Dermis microvascular lymphatic vessel endothelial cell (primary cell): ENCODE results near the gene CHI3L1. TPM values are rescaled to one million over a fixed set of nuclear protein-coding genes. Genes with fewer than 3 reads are reported as not detected.

ENCODE experiments used
- DNase-seq, 2 donors: peaks; one replicate each; pipeline versions ENCODE4 v3.0.0 to v3.0.0-alpha.2; 2010; ENCODE audit warnings: low read depth in 2 of 2
- total RNA-seq: library from RNA; depleted of rRNA; stranded (reverse); fragments of >200 nt; gene quantifications from 2 replicates; pipeline ENCODE4 v1.2.1, GENCODE V29; 2014

The CHI3L1 gene
- total RNA-seq, 1 donor from 2014 or later: under 0.01 TPM

DNA sequence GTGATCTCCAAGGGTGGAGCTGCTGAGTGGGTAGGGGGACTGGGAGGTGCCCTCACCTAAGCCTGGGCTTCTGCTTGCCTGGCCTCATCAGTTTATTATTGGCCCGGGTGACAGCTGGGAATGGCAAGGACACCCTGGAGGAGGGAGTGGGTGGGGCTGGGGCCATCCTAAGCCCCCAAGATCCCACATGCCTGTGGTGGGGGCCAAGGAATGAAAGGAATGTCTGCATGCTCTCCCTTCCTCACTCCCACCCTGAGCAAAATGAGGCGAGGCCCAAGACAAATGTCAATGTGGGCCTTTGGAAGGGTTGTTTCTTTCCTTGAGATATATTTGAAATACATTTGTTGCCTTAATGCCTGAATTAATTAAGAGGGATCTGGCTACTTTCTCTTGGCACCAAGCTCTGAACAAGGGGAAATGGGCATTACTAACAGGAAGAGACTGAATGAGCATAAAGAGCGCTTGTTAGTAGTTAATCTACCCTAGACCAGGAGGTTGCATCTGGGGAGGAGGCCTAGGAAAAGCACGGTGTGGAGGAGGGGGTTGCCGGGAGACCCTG is 19.7 kb upstream of the CHI3L1 start:
- DNase-seq: no peak

DNA sequence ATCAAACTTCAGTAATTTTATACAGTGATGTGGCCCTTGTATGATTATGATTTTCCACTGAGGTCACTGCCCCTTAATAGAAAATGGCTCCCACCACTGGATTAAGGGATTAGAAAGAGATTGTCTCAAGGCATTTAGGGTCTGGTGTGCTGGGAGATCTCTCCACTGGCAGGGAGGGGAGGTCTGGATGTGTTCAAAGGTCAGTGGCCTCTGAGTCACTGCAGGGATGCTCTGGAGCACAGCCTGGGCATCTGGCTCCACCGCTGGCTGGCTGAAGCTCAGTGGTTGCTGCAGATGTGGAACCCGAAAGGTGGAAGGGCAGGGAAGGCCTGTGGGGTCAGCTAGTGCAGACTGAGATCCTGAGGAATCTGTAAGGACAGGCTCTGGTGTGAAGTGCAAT is 18.3 kb upstream of the CHI3L1 start:
- DNase-seq: no peak

DNA sequence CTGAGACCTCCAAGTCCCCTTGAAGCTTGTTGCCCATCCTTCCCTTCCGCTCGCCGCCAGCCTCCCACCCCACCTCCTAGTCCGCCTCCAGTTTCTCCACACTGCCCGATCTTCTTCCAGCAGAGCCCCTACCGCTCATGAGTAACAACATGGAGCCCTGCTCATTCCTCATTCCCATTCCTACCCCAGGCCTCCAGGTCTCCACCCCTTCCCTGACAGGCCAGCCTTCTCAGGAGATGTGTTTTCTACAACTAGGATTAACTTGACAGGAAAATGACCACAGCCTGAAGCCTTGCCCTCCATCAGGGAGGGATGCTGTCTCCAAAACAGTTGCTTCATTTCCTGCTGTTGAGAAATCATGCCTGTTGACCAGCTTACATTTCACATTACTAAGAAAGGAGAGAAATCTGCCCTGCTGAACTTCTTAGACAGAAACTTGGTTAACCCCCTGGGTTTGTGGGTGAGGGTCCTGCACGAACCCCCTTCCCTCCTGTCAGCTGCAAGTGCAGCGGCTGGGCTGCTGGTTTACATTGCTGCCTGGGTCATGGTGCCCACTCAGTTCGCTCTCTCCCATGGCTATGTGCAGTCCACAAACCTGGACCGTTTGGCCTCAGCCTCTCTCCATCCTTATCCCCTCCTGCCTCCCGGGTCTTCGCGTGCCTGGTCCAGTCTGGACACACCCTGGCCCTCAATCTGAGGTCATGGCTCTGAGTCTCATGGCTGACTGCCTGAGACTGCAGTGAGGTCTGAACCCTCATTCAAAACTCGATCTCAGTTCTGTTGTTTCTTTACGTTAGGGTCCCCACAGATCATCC is 16.1 kb upstream of the CHI3L1 start:
- DNase-seq: no peak

GRCh38 chr1:203201516-203202205 is 15.2 kb upstream of the CHI3L1 start:
- no peak for DNase-seq

DNA sequence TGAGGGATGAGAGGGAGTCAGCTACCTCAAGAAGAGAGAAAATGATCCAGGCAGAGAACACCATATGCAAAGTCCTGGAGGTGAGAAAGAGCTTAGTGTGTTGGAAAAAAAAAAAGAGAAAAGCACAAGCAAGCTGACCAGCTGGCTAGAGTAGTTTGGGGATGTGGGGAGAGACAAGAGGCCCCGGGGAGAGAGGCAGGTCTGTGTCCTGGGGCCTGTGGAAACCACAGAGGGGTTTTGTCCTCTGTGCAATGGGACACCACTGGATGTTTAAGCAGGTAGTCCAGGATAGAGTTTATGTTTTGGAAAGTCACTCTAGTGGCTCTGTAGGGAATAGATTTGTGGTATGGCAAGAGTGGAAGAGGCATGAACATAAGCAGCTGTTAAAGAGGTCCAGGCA is 14.4 kb upstream of the CHI3L1 start:
- DNase-seq: no peak

- no peak for DNase-seq
These were observed 13.5 kb upstream of the CHI3L1 start for GRCh38 chr1:203199816-203200571.

- DNase-seq: no peak
These were observed 12.9 kb upstream of the CHI3L1 start for GRCh38 chr1:203199481-203199815.

GRCh38 chr1:203199002-203199401 is 12.5 kb upstream of the CHI3L1 start:
- no peak for DNase-seq

GRCh38 chr1:203197625-203198024 is 11.1 kb upstream of the CHI3L1 start:
- DNase-seq: no peak

DNA sequence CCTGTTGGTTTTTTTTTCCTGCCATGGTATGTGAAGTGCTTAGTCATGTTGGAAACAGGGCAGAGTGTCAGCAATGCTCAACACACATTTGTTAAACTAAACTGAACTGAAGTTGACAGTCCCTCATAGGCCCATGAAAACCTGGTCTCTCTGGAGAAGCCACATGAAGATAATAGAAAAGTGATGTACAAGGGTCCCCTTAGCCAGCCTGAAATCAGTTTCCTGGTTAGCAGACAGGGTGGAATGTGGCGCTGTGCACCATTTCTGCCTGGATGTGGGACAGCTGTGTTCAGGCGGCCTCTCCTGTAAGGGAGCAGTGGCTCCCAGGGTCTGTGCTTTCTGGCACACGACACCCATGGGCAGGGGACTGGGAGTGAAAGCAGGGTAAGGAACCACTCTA is 9.9 kb upstream of the CHI3L1 start:
- DNase-seq: no peak

- no peak for DNase-seq
These were observed 4.4 kb upstream of the CHI3L1 start for GRCh38 chr1:203190949-203191348.

- DNase-seq: no peak
These were observed 3.4 kb upstream of the CHI3L1 start for GRCh38 chr1:203189951-203190352.

DNA sequence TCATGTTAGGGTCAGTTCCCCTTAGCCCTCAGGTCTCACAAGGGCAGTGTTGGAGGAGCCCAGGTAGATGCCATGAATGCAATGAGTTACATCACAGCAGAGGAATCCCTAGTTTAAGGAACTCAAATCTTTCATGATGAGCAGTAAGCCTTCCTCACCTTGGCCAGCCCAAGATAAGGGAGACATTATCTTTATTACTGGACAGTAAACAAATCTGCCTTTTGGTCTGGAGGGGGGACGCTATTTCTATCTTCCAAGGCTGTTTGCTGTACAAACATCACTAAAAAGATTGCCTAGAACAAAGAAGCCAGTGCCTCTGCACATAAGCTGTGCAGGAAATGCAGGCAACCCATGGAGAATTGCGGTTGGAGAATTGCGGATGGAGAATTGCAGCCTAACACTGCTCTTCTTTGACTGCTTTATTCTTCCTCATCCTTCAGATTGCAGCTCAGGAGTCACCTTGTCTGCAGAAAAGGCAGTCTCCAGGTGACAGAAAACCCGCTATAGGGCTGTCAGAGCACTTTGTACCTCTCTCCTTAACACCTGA is 2.3 kb upstream of the CHI3L1 start:
- no peak for DNase-seq

GRCh38 chr1:203187689-203188264 is 1.3 kb upstream of the CHI3L1 start:
- DNase-seq: no peak

DNA sequence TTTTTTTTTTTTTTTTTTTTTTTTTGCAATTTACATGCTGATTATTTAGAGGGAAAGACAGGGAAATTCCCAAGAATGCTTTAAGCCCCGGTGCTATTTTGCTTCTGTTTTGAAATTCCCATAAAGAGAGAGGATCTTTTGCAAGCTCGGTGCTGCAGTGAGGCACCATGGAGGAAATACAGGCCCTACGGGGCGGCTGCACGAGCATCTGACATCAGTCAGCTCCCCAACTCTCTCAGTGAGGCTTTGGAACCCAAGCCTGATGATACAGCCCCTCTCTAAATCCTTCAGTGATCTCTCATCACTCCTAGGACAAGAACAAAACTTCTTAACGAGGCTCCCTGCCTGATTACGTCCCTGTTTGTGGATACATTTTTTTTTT is 791 bp upstream of the CHI3L1 start:
- DNase-seq: no peak

DNA sequence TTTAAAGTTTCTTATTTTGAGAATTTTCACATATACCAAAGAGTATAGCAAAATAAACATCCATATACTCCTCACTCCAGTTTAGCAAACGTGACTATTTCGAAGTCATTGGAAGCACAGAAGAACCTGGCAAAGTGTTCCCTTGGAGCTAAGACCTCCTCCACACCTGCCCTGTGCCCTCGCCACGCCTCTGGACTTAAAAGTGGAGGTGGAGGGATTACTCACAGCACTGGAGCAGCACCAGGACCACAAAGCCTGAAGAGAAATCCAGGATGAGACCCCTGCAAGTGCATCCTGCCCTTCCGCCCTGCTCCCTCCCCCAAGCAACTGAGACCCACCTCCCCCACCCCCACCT is 436 bp downstream of the CHI3L1 start:
- DNase-seq: no peak

GRCh38 chr1:203185585-203185984 is 919 bp downstream of the CHI3L1 start:
- DNase-seq: no peak

- no peak for DNase-seq
These were observed 1.4 kb downstream of the CHI3L1 start for GRCh38 chr1:203185061-203185461.

DNA sequence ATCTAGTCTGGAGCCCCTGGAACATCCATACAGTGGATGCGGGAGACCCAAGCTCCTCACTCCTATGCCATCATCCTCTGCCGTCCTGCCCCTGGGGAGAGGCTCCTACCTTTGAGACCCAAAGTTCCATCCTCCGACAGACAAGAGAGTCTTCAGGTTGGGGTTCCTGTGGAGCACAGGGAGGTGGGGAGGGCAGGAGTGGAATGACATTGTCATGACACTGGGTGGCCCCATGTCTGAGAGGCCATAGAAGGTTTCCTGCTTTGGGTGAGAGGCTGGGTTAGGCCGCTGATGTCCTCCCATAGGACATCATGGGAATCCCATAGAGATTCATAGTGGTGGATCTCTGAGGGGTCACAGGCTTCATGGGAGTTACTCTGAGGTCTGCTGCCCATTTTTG is 2.0 kb downstream of the CHI3L1 start:
- no peak for DNase-seq

GRCh38 chr1:203183828-203184227 is 2.7 kb downstream of the CHI3L1 start:
- DNase-seq: no peak

DNA sequence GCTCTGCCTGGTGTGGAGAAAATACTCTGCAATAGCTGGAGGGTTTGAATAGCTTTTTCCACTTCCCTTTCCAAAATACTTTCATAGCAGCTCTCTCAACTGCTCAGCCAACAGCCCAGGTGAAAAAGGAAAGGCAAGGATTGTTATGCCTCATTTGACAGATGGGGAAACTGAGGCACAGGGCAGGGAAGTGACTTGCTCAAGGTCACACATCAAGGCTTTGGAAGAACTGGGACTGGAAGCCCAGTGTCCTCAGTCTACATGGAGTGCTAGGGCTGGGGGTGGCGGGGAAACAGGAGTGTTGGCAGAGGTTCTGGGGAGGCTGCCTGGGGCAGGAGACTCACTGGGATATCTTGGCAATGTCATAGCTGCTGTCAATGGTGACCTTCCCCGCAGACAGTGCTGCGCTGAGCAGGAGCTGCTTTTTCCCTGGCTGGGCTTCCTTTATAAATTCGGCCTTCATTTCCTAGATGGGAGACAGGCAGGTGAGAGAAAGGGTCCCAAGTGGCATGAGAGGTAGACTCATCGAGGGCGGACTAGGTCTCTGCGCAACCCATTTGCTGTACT is 4.0 kb downstream of the CHI3L1 start:
- no peak for DNase-seq
